Activated naive CD4-positive, alpha-beta T cell treated with anti-CD3 and anti-CD28 coated beads for 36 hours (primary cell): ENCODE results near the gene LYRM2. TPM values are rescaled to one million over a fixed set of nuclear protein-coding genes. Genes with fewer than 3 reads are reported as not detected.

Experiments used
- CTCF ChIA-PET: fragments of 350-600 bp; sonication (Branson Sonifier 250); formaldehyde crosslinking; loops from one replicate; lab custom pipeline; 2021; ENCODE audit warnings: antibody characterized with exemption; lab: Charles Lee
- DNase-seq: peaks from one replicate; pipeline ENCODE4 v3.0.0-alpha.2; 2020
- H3K27ac Mint-ChIP-seq: one replicate; pipeline ENCODE4 v1.8.0; 2021; ENCODE audit warnings: mild to moderate bottlenecking, mixed read lengths
- H3K27me3 Mint-ChIP-seq: one replicate; pipeline ENCODE4 v1.8.0; 2021; ENCODE audit warnings: low read depth, mixed read lengths
- H3K36me3 Mint-ChIP-seq: one replicate; pipeline ENCODE4 v1.8.0; 2021; ENCODE audit warnings: low read depth, mixed read lengths
- H3K4me1 Mint-ChIP-seq: one replicate; pipeline ENCODE4 v1.8.0; 2021; ENCODE audit warnings: low read depth, mixed read lengths
- H3K4me3 Mint-ChIP-seq: one replicate; pipeline ENCODE4 v1.8.0; 2021; ENCODE audit warnings: mild to moderate bottlenecking, moderate library complexity, mixed read lengths
- H3K9me3 Mint-ChIP-seq: one replicate; pipeline ENCODE4 v1.8.0; 2021; ENCODE audit warnings: mixed read lengths
- intact Hi-C: fragments of 100-400 bp; cut with micrococcal nuclease; formaldehyde crosslinking; loops from one replicate; pipeline ENCODE4 v1.15.1; 2023
- total RNA-seq, 2 experiments: library from RNA; stranded (reverse); gene quantifications; one replicate each; pipeline ENCODE4 v1.2.3, GENCODE V29; 2021

LYRM2 gene
- total RNA-seq, 2 experiments from 2014 or later, result 15.8 to 18.3 TPM

DNA sequence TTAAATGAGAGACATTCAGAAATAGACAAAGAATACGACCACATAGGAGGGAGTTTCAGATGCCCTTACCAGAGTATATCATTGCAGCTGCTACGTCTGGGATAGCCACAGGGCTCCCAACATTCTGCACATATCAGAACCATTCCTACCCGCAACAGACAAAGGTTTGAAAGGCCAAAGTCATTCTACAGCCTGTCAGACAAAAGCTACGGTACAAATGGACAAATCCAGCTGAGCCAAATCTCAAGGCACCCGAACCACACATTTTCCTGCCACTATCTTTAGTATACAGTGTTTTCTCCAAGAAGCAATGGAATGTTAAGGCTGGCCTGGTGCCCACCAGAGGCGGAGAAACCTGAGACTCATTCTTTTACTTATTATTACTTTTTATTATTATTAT lies 30.5 kb upstream of the LYRM2 start:
- Mint-ChIP-seq H3K36me3 (peaks cover 35% of the 10 kb centered on the region), H3K27me3 (no peaks in the 10 kb centered on the region), H3K27ac (no peak overlapping the region), H3K4me3 (no peak overlapping the region), H3K9me3 (no peaks in the 10 kb centered on the region), H3K4me1 (no peaks in the 10 kb centered on the region)
- intact Hi-C loops, result no loop called here
- no peak for DNase-seq
- CTCF ChIA-PET, result interaction anchor here (1.3 kb wide), 1 partner anchor 10 kb away, joined by 3 read pairs; no protein-coding TSS in a partner anchor

GRCh38 chr6:89667872-89668556 lies 29.5 kb upstream of the LYRM2 start:
- H3K4me1 Mint-ChIP-seq, result no peaks in the 10 kb centered on the region
- H3K36me3 Mint-ChIP-seq, result peaks cover 36% of the 10 kb centered on the region
- no peak for DNase-seq
- CTCF ChIA-PET, result interaction anchor here (1.3 kb wide), 1 partner anchor 11 kb away, joined by 3 read pairs; no protein-coding TSS in a partner anchor
- intact Hi-C loops, result no loop called here
- no peak overlapping the region for H3K4me3 Mint-ChIP-seq
- H3K27me3 Mint-ChIP-seq, result no peaks in the 10 kb centered on the region
- H3K9me3 Mint-ChIP-seq, result no peaks in the 10 kb centered on the region
- no peak overlapping the region for H3K27ac Mint-ChIP-seq

- no peaks in the 10 kb centered on the region for H3K9me3 Mint-ChIP-seq
Observed at GRCh38 chr6:89662659-89663223, 24.2 kb upstream of the LYRM2 start.

DNA sequence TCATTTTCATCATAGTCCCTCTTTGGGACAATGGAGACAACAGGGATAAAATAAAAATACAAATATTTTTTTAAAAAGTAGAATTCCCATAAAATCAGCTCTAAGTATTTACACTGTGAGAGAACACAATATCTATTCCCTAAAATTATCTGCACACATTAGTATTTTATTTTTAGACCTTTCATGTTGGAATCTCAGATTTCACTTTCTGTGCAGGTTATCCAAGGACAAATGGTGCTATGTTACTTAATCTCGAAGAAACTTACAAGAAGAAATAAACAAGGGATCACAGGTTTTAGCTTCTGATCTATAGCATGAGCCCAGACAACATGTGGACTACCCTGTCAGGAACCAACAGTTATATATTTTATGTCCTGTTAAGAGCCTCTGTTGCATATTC lies 23.0 kb upstream of the LYRM2 start:
- no peaks in the 10 kb centered on the region for H3K27me3 Mint-ChIP-seq
- H3K36me3 Mint-ChIP-seq, result peaks cover 37% of the 10 kb centered on the region
- no peak overlapping the region for H3K4me3 Mint-ChIP-seq
- no peak overlapping the region for H3K27ac Mint-ChIP-seq
- no peaks in the 10 kb centered on the region for H3K4me1 Mint-ChIP-seq
- CTCF ChIA-PET, result interaction anchor here (0.9 to 1.2 kb wide), 2 partner anchors 29 to 229 kb away, joined by 3 read pairs; no protein-coding TSS in a partner anchor
- no peaks in the 10 kb centered on the region for H3K9me3 Mint-ChIP-seq
- intact Hi-C loops, result no loop called here
- DNase-seq, result no peak

More at GRCh38 chr6:89662659-89663223, 24.2 kb upstream of the LYRM2 start:
- no peak for DNase-seq
- intact Hi-C loops, result no loop called here
- Mint-ChIP-seq H3K27me3 (no peaks in the 10 kb centered on the region), H3K27ac (no peak overlapping the region), H3K36me3 (peaks cover 27% of the 10 kb centered on the region), H3K4me1 (no peaks in the 10 kb centered on the region), H3K4me3 (no peak overlapping the region)
- CTCF ChIA-PET, result no interaction called here

GRCh38 chr6:89660981-89661380 lies 22.4 kb upstream of the LYRM2 start:
- intact Hi-C loops, result no loop called here
- H3K9me3 Mint-ChIP-seq, result no peaks in the 10 kb centered on the region
- H3K4me1 Mint-ChIP-seq, result no peaks in the 10 kb centered on the region
- no peak for DNase-seq
- CTCF ChIA-PET, result interaction anchor here (1.2 kb wide), 1 partner anchor 229 kb away, joined by 3 read pairs; no protein-coding TSS in a partner anchor
- no peak overlapping the region for H3K27ac Mint-ChIP-seq
- H3K27me3 Mint-ChIP-seq, result no peaks in the 10 kb centered on the region
- H3K36me3 Mint-ChIP-seq, result peaks cover 38% of the 10 kb centered on the region
- no peak overlapping the region for H3K4me3 Mint-ChIP-seq

GRCh38 chr6:89657445-89658158 lies 19.1 kb upstream of the LYRM2 start:
- no peak for DNase-seq
- H3K27ac Mint-ChIP-seq, result no peak overlapping the region
- no peak overlapping the region for H3K4me3 Mint-ChIP-seq
- no peaks in the 10 kb centered on the region for H3K9me3 Mint-ChIP-seq
- no peaks in the 10 kb centered on the region for H3K4me1 Mint-ChIP-seq
- CTCF ChIA-PET, result no interaction called here
- peaks cover 29% of the 10 kb centered on the region for H3K36me3 Mint-ChIP-seq
- no peaks in the 10 kb centered on the region for H3K27me3 Mint-ChIP-seq
- intact Hi-C loops, result no loop called here

DNA sequence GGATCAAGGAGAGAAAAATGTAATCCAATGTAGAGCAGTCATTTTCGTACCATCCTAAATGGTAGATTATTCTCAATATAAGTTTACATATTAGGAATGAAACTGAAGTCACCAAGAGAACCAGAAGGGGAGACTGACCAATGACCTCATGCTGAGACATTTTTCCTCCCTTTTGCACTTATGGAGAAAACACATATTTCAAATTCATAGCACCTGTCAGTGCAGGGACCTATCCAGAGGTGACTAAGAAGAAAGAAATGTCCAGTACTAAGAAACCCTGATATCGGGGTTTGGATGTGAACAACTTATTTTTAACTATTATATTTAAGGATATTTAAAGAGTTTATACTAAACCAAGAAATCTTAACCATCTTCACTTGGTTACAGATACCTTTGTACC lies 16.6 kb upstream of the LYRM2 start:
- no peak overlapping the region for H3K4me3 Mint-ChIP-seq
- intact Hi-C loops, result no loop called here
- CTCF ChIA-PET, result no interaction called here
- H3K9me3 Mint-ChIP-seq, result no peaks in the 10 kb centered on the region
- peaks cover 39% of the 10 kb centered on the region for H3K36me3 Mint-ChIP-seq
- no peaks in the 10 kb centered on the region for H3K27me3 Mint-ChIP-seq
- H3K4me1 Mint-ChIP-seq, result no peaks in the 10 kb centered on the region
- no peak overlapping the region for H3K27ac Mint-ChIP-seq
- no peak for DNase-seq

DNA sequence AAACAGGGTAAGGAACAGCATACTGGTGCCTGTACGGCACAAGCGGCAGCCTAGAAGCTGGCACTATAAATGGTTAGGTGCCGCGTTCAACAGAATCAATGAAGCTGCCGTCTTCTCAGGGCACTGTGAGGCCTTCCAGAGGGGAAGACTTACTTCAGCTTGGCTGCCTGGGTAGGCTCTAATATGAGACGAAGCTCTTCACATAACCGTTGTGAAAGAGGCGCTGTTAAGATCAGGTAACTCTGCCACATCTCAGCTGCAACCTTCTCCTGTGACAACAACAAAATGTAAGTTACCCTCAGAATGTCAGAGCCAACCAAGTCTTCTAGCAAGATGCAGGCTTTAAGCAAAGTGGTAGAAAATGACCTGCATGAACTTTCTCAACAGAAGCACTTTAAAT lies 12.0 kb upstream of the LYRM2 start:
- peaks cover 27% of the 10 kb centered on the region for H3K36me3 Mint-ChIP-seq
- H3K27ac Mint-ChIP-seq, result no peak overlapping the region
- no peak for DNase-seq
- CTCF ChIA-PET, result interaction anchor here (0.7 kb wide), 1 partner anchor 310 kb away, joined by 3 read pairs; no protein-coding TSS in a partner anchor
- H3K27me3 Mint-ChIP-seq, result no peaks in the 10 kb centered on the region
- no peaks in the 10 kb centered on the region for H3K9me3 Mint-ChIP-seq
- H3K4me1 Mint-ChIP-seq, result no peaks in the 10 kb centered on the region
- intact Hi-C loops, result no loop called here
- H3K4me3 Mint-ChIP-seq, result no peak overlapping the region

GRCh38 chr6:89649682-89650081 lies 11.1 kb upstream of the LYRM2 start:
- Mint-ChIP-seq H3K4me1 (peaks cover 3% of the 10 kb centered on the region), H3K4me3 (no peak overlapping the region), H3K27me3 (no peaks in the 10 kb centered on the region), H3K36me3 (peaks cover 30% of the 10 kb centered on the region), H3K9me3 (no peaks in the 10 kb centered on the region), H3K27ac (no peak overlapping the region)
- CTCF ChIA-PET, result interaction anchor here (0.7 kb wide), 1 partner anchor 92 kb away, joined by 4 read pairs; no protein-coding TSS in a partner anchor
- no peak for DNase-seq
- intact Hi-C loops, result no loop called here

DNA sequence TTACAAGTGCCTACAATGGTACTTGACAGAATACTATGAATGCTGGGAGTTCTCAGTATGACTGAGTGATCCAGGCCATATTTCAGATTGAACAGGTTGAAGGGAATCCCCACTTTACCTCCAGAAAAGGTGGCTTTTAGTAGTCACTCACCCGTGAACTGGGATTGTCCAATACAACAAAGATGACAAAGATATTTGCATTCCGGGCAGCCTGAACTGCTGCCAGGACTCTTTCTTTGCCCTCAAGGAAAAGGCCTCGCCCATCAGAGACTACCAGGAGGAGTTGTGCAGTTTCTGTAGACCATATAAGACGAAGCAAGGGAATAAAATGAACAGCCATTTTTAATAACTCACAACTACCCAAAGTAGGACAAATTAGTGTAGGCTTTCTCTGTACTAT lies 6.3 kb upstream of the LYRM2 start:
- intact Hi-C loops, result no loop called here
- no peak overlapping the region for H3K4me3 Mint-ChIP-seq
- no peaks in the 10 kb centered on the region for H3K9me3 Mint-ChIP-seq
- peaks cover 27% of the 10 kb centered on the region for H3K36me3 Mint-ChIP-seq
- no peaks in the 10 kb centered on the region for H3K27me3 Mint-ChIP-seq
- no peak for DNase-seq
- CTCF ChIA-PET, result interaction anchor here (0.7 kb wide), 1 partner anchor 868 kb away, joined by 3 read pairs; no protein-coding TSS in a partner anchor
- no peak overlapping the region for H3K27ac Mint-ChIP-seq
- H3K4me1 Mint-ChIP-seq, result peaks cover 4% of the 10 kb centered on the region

DNA sequence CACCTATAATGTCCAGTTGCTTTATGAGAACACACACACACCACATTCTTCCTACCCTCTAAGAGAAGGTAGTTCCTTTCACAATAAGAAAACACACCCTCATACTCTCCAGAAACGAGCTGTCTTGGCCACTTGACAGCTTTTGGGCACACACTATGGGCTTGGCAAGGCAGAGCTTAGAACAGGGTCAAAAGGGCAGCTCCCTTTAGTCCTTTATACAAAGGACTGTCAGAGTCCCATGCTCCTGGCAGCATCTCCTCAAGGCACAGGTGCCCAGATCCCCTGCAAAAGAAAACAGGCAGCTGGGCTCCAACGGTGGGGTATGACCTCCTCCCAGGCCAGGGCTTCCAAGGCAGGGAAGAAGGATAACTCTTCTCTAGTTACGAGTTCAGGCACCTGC lies 4.9 kb upstream of the LYRM2 start:
- DNase-seq, result no peak
- intact Hi-C loops, result no loop called here
- Mint-ChIP-seq H3K27me3 (no peaks in the 10 kb centered on the region), H3K4me3 (no peak overlapping the region), H3K9me3 (no peaks in the 10 kb centered on the region), H3K4me1 (peaks cover 14% of the 10 kb centered on the region), H3K36me3 (peaks cover 26% of the 10 kb centered on the region), H3K27ac (no peak overlapping the region)
- CTCF ChIA-PET, result no interaction called here

GRCh38 chr6:89642956-89643355 lies 4.4 kb upstream of the LYRM2 start:
- Mint-ChIP-seq H3K4me1 (peaks cover 17% of the 10 kb centered on the region), H3K36me3 (peaks cover 28% of the 10 kb centered on the region), H3K9me3 (no peaks in the 10 kb centered on the region), H3K27ac (no peak overlapping the region), H3K27me3 (no peaks in the 10 kb centered on the region), H3K4me3 (no peak overlapping the region)
- intact Hi-C loops, result no loop called here
- CTCF ChIA-PET, result no interaction called here
- no peak for DNase-seq
